H54 (cell line): ENCODE results near the gene ZC3H7B.
"Not testable (repeated sequence)": the region's sequence is repeated elsewhere in the genome, so short reads cannot be mapped to it uniquely, and the experiment has no call there.

Experiments used
- DNase-seq: peaks from one replicate; pipeline ENCODE4 v3.0.0; 2011; ENCODE audit warnings: low spot score, mixed read lengths; ENCODE audit not compliant: insufficient read length
- FAIRE-seq: peaks from 3 replicates; lab custom pipeline; 2011; peaks lifted over from hg19 to GRCh38; lab: Jason Lieb, UNC
- POLR2A ChIP-seq: IDR thresholded peaks from 2 replicates; pipeline ENCODE4 v1.6.1; 2011; ENCODE audit warnings: low read depth, mild to moderate bottlenecking, low read length

ZC3H7B gene

GRCh38 chr22:41381329-41382097, 80.2 kb downstream of the ZC3H7B start, which contains the start of gene TEF:
TSS of gene TEF (plus strand) at chr22:41381942. CDS start at chr22:41382045, 103 bp downstream.
- FAIRE-seq (no peak), DNase-seq (peak; percentile 92)
- TF ChIP-seq POLR2A = 0 out of 2 replicates have a peak, but pooled peaks have one; percentile 21

- FAIRE-seq (no peak), DNase-seq (peak; percentile 51)
- TF ChIP-seq POLR2A = no peak
Measured at GRCh38 chr22:41382098-41382578, 80.8 kb downstream of the ZC3H7B start.

GRCh38 chr22:41382610-41383009, 81.3 kb downstream of the ZC3H7B start:
- FAIRE-seq (no peak), DNase-seq (no peak)
- TF ChIP-seq POLR2A = no peak

GRCh38 chr22:41383085-41383484, 81.8 kb downstream of the ZC3H7B start:
- DNase-seq (no peak), FAIRE-seq (no peak)
- no peak for TF ChIP-seq POLR2A

- no peak for DNase-seq
- TF ChIP-seq POLR2A = no peak
- FAIRE-seq = no peak
Measured at GRCh38 chr22:41384128-41384527, 82.8 kb downstream of the ZC3H7B start.

GRCh38 chr22:41387341-41387740, 86.0 kb downstream of the ZC3H7B start:
- DNase-seq = no peak

GRCh38 chr22:41394012-41394356, 92.7 kb downstream of the ZC3H7B start:
- DNase-seq = no peak
- TF ChIP-seq POLR2A = no peak
- FAIRE-seq = no peak

More at GRCh38 chr22:41387341-41387740, 86.0 kb downstream of the ZC3H7B start:
- TF ChIP-seq POLR2A = no peak
- no peak for FAIRE-seq

GRCh38 chr22:41395531-41396240, 94.4 kb downstream of the ZC3H7B start:
- FAIRE-seq (no peak), DNase-seq (no peak)
- no peak for TF ChIP-seq POLR2A

GRCh38 chr22:41397143-41397811, 96.0 kb downstream of the ZC3H7B start:
- DNase-seq (no peak), FAIRE-seq (no peak)
- TF ChIP-seq POLR2A = no peak

GRCh38 chr22:41398921-41399320, 97.6 kb downstream of the ZC3H7B start:
- DNase-seq = no peak
- no peak for FAIRE-seq
- no peak for TF ChIP-seq POLR2A

GRCh38 chr22:41401781-41402648, 100.7 kb downstream of the ZC3H7B start:
- no peak for FAIRE-seq
- DNase-seq = peak; percentile 69
- no peak for TF ChIP-seq POLR2A

GRCh38 chr22:41402851-41403250, 101.5 kb downstream of the ZC3H7B start:
- FAIRE-seq, DNase-seq: not testable (repeated sequence)
